Stimulated activated naive CD4-positive, alpha-beta T cell treated with Interleukin-2 at 50 U/mL for 16 hours (primary cell): ENCODE results near the gene TAF1.
"Not testable (repeated sequence)": the region's sequence is repeated elsewhere in the genome, so short reads cannot be mapped to it uniquely, and the experiment has no call there.

ENCODE experiments used
- DNase-seq: peaks from one replicate; lab custom pipeline; 2025; lab: John Stamatoyannopoulos, UW

The TAF1 gene

GRCh38 chrX:71502080-71502479 is 135.9 kb downstream of the TAF1 start:
- DNase-seq, result not testable (repeated sequence)

- DNase-seq, result no peak
Measured at GRCh38 chrX:71504346-71504745, 138.2 kb downstream of the TAF1 start.

- no peak for DNase-seq
Measured at GRCh38 chrX:71509289-71509688, 143.1 kb downstream of the TAF1 start.

GRCh38 chrX:71510161-71510560 is 144.0 kb downstream of the TAF1 start:
- DNase-seq, result no peak

GRCh38 chrX:71513731-71514130 is 147.6 kb downstream of the TAF1 start:
- DNase-seq, result not testable (repeated sequence)

GRCh38 chrX:71514367-71515037 is 148.3 kb downstream of the TAF1 start:
- peak; percentile 8 for DNase-seq

- no peak for DNase-seq
Measured at GRCh38 chrX:71515038-71515396, 148.9 kb downstream of the TAF1 start.
